ENCODE measurements around the gene ZNF319. TPM values are rescaled to one million over a fixed set of nuclear protein-coding genes. Genes with fewer than 3 reads are reported as not detected.

The ZNF319 gene
- total and polyA plus RNA-seq, 4 donors, result 0.64 to 3.4 (median 2.6) TPM

DNA sequence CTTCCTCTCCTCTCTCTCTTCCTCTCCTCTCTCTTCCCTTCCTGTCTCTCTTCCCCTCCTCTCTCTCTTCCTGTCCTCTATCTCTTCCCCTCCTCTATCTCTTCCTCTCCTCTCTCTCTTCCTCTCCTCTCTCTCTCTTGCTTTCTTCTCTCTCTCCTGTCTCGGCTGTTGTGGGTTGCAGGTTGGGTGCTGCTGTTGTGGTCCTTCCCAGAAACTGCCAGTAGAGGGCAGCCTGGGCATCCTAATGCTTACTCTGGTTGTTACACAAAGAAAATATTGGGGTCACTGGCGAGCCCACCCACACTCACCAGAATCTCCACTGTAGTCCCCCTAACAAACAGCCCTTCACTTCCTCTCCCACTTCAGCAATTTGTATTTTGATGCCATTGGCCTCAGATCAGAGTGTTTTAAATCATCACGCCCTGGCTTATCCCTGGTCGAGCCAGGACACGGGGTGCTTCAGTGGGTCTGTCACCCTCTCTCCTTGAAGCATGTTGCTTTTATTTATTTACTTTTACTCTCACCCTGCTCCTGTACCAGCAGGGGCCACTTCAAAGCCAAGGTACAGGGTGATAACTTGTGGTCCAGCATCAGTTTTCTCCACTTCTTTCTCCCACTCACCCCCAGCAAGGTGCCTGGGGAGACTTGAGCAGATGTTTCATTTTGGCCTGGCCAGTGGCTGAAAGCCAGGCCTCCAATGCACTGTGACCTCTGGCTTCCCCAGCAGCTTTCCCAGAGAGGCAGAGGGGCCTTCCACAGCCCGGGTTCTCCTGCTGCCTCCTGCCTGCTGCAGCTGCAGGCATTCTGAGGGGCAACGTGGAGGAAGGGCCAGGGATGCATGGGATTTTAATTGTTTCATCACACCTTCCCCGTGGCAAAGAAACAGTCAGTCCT lies 20.4 kb upstream of the ZNF319 start:
- no peak overlapping the region for H3K4me3 ChIP-seq (ENCODE audit: low read depth in 1 of 3, low read length in 3 of 3)
- H3K27ac ChIP-seq (ENCODE audit: low read depth in 1 of 2, low read length in 2 of 2), result no peak overlapping the region
- H3K9me3 ChIP-seq (ENCODE audit: control insufficient read depth in 4 of 4, low read length in 3 of 4), result no peaks in the 10 kb centered on the region
- H3K4me1 ChIP-seq (ENCODE audit: control insufficient read depth in 4 of 4, insufficient read depth in 4 of 4, low read length in 3 of 4), result peaks cover 3 to 33% (median 26%) of the 10 kb centered on the region in 4 donors
- no peak overlapping the region for H3K9ac ChIP-seq (ENCODE audit: low read depth in 1 of 2, low read length in 2 of 2)
- peaks cover 0 to 7% (median 5%) of the 10 kb centered on the region in 4 donors for H3K36me3 ChIP-seq (ENCODE audit: control insufficient read depth in 4 of 4, insufficient read depth in 3 of 4, low read depth in 1 of 4, low read length in 3 of 4)
- 52% methylated on average over 8 of the region's 8 CpGs for WGBS
- H3K27me3 ChIP-seq (ENCODE audit: control insufficient read depth in 4 of 4, insufficient read depth in 4 of 4, low read length in 3 of 4), result no peaks in the 10 kb centered on the region
- TF ChIP-seq FOXA1 (IDR thresholded peaks at IDR 0.05) (peak; percentile 29), RAD21 (IDR thresholded peaks at IDR 0.05) (peak; percentile 91), FOXA2 (IDR thresholded peaks at IDR 0.05) (no peak), HNF4A (conservative IDR thresholded peaks at IDR 0.05) (no peak), RXRA (IDR thresholded peaks at IDR 0.05) (no peak), TAF1 (conservative IDR thresholded peaks at IDR 0.05) (no peak), SP1 (IDR thresholded peaks at IDR 0.05) (no peak), HNF4G (IDR thresholded peaks at IDR 0.05) (no peak), NR2F2 (IDR thresholded peaks at IDR 0.05) (peak; percentile 57), JUND (IDR thresholded peaks at IDR 0.05) (no peak), GABPA (IDR thresholded peaks at IDR 0.05 in 1 of 2, conservative IDR thresholded peaks at IDR 0.05 in 1 of 2) (no peak)
- TF ChIP-seq, protein P1, sequence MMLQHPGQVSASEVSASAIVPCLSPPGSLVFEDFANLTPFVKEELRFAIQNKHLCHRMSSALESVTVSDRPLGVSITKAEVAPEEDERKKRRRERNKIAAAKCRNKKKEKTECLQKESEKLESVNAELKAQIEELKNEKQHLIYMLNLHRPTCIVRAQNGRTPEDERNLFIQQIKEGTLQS (IDR thresholded peaks at IDR 0.05), result no peak
- TF ChIP-seq, protein P2, sequence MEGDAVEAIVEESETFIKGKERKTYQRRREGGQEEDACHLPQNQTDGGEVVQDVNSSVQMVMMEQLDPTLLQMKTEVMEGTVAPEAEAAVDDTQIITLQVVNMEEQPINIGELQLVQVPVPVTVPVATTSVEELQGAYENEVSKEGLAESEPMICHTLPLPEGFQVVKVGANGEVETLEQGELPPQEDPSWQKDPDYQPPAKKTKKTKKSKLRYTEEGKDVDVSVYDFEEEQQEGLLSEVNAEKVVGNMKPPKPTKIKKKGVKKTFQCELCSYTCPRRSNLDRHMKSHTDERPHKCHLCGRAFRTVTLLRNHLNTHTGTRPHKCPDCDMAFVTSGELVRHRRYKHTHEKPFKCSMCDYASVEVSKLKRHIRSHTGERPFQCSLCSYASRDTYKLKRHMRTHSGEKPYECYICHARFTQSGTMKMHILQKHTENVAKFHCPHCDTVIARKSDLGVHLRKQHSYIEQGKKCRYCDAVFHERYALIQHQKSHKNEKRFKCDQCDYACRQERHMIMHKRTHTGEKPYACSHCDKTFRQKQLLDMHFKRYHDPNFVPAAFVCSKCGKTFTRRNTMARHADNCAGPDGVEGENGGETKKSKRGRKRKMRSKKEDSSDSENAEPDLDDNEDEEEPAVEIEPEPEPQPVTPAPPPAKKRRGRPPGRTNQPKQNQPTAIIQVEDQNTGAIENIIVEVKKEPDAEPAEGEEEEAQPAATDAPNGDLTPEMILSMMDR (IDR thresholded peaks at IDR 0.05; ENCODE audit: low read depth, low read length, missing input control), result peak; percentile 85
- TF ChIP-seq, protein P3, sequence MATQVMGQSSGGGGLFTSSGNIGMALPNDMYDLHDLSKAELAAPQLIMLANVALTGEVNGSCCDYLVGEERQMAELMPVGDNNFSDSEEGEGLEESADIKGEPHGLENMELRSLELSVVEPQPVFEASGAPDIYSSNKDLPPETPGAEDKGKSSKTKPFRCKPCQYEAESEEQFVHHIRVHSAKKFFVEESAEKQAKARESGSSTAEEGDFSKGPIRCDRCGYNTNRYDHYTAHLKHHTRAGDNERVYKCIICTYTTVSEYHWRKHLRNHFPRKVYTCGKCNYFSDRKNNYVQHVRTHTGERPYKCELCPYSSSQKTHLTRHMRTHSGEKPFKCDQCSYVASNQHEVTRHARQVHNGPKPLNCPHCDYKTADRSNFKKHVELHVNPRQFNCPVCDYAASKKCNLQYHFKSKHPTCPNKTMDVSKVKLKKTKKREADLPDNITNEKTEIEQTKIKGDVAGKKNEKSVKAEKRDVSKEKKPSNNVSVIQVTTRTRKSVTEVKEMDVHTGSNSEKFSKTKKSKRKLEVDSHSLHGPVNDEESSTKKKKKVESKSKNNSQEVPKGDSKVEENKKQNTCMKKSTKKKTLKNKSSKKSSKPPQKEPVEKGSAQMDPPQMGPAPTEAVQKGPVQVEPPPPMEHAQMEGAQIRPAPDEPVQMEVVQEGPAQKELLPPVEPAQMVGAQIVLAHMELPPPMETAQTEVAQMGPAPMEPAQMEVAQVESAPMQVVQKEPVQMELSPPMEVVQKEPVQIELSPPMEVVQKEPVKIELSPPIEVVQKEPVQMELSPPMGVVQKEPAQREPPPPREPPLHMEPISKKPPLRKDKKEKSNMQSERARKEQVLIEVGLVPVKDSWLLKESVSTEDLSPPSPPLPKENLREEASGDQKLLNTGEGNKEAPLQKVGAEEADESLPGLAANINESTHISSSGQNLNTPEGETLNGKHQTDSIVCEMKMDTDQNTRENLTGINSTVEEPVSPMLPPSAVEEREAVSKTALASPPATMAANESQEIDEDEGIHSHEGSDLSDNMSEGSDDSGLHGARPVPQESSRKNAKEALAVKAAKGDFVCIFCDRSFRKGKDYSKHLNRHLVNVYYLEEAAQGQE (IDR thresholded peaks at IDR 0.05), result no peak
- TF ChIP-seq, protein P4, sequence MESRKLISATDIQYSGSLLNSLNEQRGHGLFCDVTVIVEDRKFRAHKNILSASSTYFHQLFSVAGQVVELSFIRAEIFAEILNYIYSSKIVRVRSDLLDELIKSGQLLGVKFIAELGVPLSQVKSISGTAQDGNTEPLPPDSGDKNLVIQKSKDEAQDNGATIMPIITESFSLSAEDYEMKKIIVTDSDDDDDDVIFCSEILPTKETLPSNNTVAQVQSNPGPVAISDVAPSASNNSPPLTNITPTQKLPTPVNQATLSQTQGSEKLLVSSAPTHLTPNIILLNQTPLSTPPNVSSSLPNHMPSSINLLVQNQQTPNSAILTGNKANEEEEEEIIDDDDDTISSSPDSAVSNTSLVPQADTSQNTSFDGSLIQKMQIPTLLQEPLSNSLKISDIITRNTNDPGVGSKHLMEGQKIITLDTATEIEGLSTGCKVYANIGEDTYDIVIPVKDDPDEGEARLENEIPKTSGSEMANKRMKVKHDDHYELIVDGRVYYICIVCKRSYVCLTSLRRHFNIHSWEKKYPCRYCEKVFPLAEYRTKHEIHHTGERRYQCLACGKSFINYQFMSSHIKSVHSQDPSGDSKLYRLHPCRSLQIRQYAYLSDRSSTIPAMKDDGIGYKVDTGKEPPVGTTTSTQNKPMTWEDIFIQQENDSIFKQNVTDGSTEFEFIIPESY (IDR thresholded peaks at IDR 0.05), result no peak
- TF ChIP-seq, protein P5, sequence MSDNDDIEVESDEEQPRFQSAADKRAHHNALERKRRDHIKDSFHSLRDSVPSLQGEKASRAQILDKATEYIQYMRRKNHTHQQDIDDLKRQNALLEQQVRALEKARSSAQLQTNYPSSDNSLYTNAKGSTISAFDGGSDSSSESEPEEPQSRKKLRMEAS (IDR thresholded peaks at IDR 0.05), result no peak
- peak; percentile 75 for DNase-seq (ENCODE audit: low spot score)
